GM18867 (cell line): Measurements from ENCODE around the gene ZNF862.

Experiments used
- ATAC-seq: cut with Tn5 transposase; IDR thresholded peaks from one replicate; pipeline ENCODE4 v1.9.1; 2021; ENCODE audit warnings: mild to moderate bottlenecking, moderate library complexity; ENCODE audit not compliant: unreplicated experiment

Gene ZNF862

GRCh38 chr7:149838224-149838991 lies at the start of gene ZNF862:
ZNF862 (plus strand) TSS chr7:149838375; CDS start chr7:149838612, 237 bp downstream.
- peak; percentile 97 for ATAC-seq

- ATAC-seq: no peak
These were observed 49.1 kb upstream of the ZNF862 start for GRCh38 chr7:149789101-149789500.

- no peak for ATAC-seq
These were observed 48.0 kb upstream of the ZNF862 start for GRCh38 chr7:149790146-149790548.

DNA sequence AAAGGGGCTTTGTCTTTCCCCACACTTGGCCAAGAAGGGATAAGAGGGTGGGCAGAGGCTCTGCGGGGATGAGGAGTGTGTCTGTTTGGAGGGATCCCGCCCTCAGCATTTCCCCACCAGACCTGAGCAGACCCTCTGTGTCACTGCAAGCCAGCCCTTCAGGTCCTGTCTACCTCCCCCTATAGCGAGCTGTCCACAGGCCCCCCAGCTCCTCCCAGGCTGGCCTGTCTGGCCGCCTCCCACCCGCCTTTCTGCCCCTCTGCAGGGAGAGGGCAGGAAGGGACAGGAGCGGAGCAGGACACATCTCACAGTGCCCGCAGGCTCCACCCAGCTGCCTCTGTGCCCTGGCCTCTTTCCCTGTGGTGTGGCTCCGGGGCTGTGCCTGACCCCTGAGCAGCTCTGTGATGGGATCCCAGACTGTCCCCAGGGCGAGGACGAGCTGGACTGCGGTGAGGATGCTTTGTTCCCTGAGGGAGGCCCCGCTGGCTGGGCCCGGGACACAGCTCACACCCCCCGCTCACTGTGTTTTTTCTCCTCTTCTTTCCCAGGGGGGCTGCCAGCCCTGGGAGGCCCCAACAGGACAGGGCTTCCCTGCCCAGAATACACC lies 47.3 kb upstream of the ZNF862 start:
- no peak for ATAC-seq

- no peak for ATAC-seq
These were observed 46.6 kb upstream of the ZNF862 start for GRCh38 chr7:149791411-149792219.

GRCh38 chr7:149792220-149792595 lies 46.0 kb upstream of the ZNF862 start:
- ATAC-seq: no peak

DNA sequence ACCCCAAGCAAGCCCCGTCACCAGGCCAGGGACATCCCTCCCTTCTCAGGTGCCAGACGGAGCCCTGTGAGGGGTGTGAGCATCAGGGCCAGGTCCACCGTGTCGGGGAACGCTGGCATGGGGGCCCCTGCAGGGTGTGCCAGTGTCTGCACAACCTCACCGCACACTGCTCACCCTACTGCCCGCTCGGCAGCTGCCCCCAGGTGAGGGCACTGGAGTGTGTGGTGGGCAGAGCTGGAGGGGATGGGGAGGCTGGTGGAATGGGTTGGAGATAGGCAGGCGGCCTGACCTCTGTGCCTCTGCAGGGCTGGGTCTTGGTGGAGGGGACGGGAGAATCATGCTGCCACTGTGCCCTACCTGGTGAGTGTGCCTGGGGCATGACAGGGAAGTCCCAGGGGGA lies 44.9 kb upstream of the ZNF862 start:
- no peak for ATAC-seq

DNA sequence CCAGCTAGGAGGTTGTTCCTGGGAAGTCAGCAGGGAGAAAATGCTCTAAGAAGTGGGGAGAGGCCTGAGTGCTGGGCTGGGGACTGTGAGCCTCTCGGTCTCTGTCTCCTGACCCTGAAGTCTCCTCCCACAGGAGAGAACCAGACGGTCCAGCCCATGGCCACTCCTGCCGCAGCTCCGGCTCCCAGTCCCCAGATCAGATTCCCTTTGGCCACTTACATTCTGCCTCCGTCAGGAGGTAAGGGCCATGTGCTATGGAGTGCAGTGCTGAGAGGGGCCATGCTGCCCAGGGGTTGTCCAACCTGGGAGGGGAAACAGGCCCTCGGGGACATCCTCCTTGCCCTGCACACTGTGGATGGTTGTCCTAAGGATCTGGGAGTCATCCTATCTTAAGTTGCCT lies 43.5 kb upstream of the ZNF862 start:
- ATAC-seq: no peak

DNA sequence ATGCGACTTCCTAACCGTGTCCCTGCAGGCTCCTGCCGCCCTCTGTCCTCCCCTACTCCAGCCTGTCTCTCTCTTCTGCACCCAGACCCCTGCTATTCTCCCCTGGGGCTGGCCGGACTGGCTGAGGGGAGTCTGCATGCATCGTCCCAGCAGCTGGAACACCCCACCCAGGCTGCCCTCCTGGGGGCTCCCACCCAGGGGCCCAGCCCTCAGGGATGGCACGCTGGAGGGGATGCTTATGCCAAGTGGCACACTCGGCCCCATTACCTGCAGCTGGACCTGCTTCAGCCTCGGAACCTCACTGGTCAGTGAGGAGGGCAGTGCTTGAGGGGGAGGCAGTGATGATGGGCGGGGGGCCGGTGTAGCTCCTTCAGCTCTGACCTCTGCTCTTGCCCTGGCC lies 43.0 kb upstream of the ZNF862 start:
- ATAC-seq: no peak

DNA sequence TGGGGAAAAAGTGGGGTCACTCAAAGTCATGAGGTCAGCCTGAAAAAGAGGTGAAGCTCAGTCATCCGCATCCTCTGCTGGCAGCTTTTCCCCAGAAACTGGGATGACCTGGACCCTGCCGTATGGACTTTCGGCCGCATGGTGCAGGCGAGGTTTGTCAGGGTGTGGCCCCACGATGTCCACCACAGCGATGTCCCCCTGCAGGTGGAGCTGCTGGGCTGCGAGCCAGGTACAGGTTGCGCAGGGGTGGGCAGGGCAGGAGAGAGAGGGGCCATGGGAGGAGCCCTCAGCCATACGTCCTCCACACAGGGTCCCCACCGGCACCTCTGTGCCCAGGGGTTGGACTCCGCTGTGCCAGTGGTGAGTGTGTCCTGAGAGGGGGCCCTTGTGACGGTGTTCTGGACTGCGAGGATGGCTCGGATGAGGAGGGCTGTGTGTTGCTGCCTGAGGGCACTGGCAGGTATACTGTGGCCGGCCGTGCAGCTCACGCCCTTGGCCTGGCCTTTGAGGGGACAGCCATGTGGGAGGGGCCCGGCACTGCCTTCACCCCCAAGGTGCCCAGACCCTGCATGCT lies 41.8 kb upstream of the ZNF862 start:
- no peak for ATAC-seq

GRCh38 chr7:149797771-149798170 lies 40.4 kb upstream of the ZNF862 start:
- ATAC-seq: no peak

- no peak for ATAC-seq
These were observed 38.6 kb upstream of the ZNF862 start for GRCh38 chr7:149799397-149800168.

GRCh38 chr7:149800169-149800555 lies 38.0 kb upstream of the ZNF862 start:
- ATAC-seq: no peak

- no peak for ATAC-seq
These were observed 37.1 kb upstream of the ZNF862 start for GRCh38 chr7:149801002-149801566.

GRCh38 chr7:149801816-149802215 lies 36.4 kb upstream of the ZNF862 start:
- no peak for ATAC-seq

GRCh38 chr7:149802966-149803365 lies 35.2 kb upstream of the ZNF862 start:
- no peak for ATAC-seq

GRCh38 chr7:149803551-149804074 lies 34.6 kb upstream of the ZNF862 start:
- ATAC-seq: no peak

GRCh38 chr7:149804106-149804505 lies 34.1 kb upstream of the ZNF862 start:
- no peak for ATAC-seq

GRCh38 chr7:149806726-149807125 lies 31.4 kb upstream of the ZNF862 start:
- no peak for ATAC-seq

- ATAC-seq: no peak
These were observed 29.9 kb upstream of the ZNF862 start for GRCh38 chr7:149808311-149808710.
